Ovary (tissue), 3 donors: Measurements from ENCODE around the gene POLL.

Source experiments
- CTCF ChIP-seq, 3 donors: fragments of 450-650 bp in 2 of 3; fragments of 200-600 bp in 1 of 3; IDR thresholded peaks; one replicate each; pipeline versions ENCODE4 v1.5.1 to v1.8.0; 2016 to 2022; ENCODE audit warnings: antibody characterized with exemption in 3 of 3, mild to moderate bottlenecking in 1 of 3
- POLR2A ChIP-seq: fragments of 450-650 bp; IDR thresholded peaks from one replicate; pipeline ENCODE4 v1.6.1; 2017; ENCODE audit warnings: antibody characterized with exemption, mild to moderate bottlenecking, moderate library complexity
- donor health status: DM: no; HTN: no; CAD: no.

- TF ChIP-seq POLR2A (no peak), CTCF (IDR thresholded peaks at IDR 0.05) (no peak)
Measured at GRCh38 chr10:101618871-101619270, 30.8 kb upstream of the POLL start.
